ENCODE measurements around the gene SPEN. TPM values are rescaled to one million over a fixed set of nuclear protein-coding genes. Genes with fewer than 3 reads are reported as not detected.

The SPEN gene
- total RNA-seq, 2 experiments from 2014 or later: 60.8 to 63.1 TPM

DNA sequence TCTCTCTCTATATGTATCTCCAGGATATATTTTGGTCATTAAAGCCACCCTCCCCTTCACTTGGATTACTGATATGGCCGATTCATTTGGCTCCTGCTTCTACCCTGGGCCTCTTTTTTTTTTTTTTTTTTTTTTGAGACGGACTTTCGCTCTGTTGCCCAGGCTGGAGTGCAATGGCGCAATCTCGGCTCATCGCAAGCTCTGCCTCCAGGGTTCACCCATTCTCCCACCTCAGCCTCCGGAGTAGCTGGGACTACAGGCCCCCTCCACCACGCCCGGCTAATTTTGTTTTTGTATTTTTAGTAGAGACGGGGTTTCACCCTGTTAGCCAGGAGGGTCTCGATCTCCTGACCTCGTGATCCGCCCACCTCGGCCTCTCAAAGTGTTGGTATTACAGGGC is 18.6 kb upstream of the SPEN start:
- ChIA-PET CTCF (interaction anchor here (0.8 kb wide), 1 partner anchor 15 kb away, joined by 3 read pairs; no protein-coding TSS in a partner anchor), POLR2A (interaction anchor here (0.6 kb wide), 1 partner anchor 145 kb away, joined by 4 read pairs; no protein-coding TSS in a partner anchor)

DNA sequence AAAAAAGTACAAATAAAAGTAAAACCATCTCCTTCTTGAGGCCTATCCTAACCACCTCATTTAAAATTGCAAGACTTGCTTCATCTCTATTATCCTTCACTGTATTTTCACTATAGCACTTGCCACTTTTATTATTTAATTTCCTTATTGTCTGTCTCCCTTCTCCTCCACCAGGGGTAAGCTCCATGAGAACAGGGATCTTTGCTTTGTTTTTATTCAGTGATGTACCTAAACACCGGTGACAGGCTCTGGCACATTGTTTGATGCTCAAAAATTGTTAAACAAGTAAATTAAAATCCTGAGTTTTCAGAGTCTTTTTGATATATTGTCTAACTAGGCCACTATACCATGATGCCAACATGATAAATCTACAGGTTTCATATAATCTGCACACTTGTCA is 17.2 kb upstream of the SPEN start:
- POLR2A ChIA-PET: no interaction called here
- CTCF ChIA-PET: no interaction called here

DNA sequence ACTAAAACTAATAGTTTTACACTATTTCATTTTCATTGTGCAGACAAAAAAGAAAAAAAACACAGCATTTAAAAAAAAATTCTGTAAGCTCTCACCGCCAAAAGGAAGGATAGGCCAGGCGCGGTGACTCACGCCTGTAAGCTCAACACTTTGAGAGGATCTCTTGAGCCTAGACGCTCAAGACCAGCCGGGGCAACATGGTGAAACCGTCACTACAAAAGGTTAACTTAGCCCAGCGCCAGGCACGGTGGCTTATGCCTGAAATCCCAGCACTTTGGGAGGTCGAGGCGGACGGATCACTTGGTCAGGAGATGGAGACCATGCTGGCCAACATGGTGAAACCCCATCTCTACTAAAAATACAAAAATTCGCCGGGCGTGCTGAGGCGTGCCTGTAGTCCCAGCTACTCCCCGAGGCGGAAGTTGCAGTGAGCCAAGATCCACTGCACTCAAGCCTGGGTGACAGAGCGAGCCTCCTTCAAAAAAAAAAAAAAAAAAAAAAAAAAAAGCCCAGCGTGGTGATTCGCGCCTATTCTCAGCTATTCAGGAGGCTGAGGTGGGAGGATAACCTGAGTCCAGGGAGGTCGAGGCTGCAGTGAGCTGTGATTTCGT is 14.3 kb upstream of the SPEN start:
- POLR2A ChIA-PET: interaction anchor here (0.6 to 2.7 kb wide), 15 partner anchors 8 to 608 kb away, joined by 3 to 71 read pairs (median 6); partner anchors contain the start of genes SPEN and ZBTB17

DNA sequence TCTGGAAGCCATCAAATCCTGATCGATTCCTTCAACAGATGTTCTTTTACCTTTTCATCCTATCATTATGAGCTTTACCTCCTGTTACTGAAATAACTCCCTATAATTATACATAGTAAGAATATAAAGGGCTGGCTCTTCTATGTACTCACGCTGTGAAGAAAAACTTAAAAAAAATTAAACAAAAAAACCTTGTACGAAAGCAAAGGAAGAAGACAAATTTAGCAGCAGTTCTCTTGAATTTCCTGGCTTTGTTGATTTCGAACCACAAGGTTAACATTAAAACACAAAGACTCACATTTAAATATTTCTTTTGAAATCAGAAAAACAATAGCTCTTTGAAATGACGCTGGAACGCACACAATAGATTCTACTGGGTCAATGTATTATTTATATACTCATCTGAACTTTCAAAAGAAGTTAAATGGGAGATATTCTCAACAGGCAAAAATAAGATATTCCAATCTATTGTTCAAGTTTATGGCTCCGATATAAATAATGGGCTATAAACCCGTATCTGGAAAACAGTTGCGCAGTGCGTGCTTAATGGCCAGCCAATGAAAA is 13.6 kb upstream of the SPEN start:
- ChIA-PET POLR2A (interaction anchor here (0.6 to 2.7 kb wide), 18 partner anchors 8 to 607 kb away, joined by 3 to 71 read pairs (median 4); partner anchors contain the start of genes SPEN and ZBTB17), CTCF (interaction anchor here (0.9 to 2.1 kb wide), 6 partner anchors 9 to 143 kb away, joined by 3 to 15 read pairs (median 4); partner anchors contain the start of gene SPEN)

More for the DNA sequence above, 14.3 kb upstream of the SPEN start:
- CTCF ChIA-PET: interaction anchor here (0.6 to 2.1 kb wide), 10 partner anchors 9 to 222 kb away, joined by 3 to 15 read pairs (median 4); partner anchors contain the start of gene SPEN

DNA sequence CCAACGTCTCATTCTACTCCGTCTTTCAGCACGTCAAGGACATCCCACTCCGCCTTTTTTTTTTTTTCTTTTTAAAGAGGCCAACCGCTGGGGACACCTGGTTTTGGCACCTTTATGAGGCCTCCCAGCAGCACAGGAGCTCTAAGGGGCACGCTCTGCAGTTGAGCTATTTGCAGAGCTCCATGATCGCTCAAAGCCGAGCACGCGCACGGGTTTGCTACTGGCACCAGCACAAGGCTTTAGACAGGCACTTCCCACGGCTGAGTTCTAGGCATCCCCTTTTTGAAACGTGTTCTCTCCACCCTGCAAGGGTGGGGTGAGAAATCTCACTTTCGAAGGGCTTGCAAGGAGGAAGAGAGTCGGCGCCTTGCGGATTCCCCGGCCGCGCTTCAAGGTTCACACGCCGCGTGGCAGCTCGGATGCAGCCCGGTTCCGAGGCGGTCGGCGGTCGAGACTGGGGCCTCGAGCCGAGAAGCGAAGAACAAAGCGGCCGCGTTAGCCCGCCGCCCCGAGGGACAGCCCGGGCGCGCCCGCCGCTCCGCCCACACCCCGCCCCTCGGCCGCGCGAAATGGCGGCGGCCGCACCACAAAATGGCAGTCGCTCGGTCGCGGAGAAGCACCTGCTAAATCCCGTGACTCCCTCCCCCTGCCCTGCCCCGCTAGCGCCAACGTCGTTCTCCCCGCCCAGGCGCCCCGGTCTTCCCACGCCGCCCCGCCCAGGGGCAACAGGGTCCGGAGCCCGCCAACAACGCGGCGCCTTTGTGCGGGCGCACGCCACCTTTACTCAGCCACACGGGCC is 12.9 kb upstream of the SPEN start:
- ChIA-PET POLR2A (interaction anchor here (0.6 to 2.7 kb wide), 9 partner anchors 14 to 333 kb away, joined by 3 to 71 read pairs (median 5); partner anchors contain the start of genes SPEN and ZBTB17), CTCF (interaction anchor here (0.9 to 2.1 kb wide), 3 partner anchors 14 to 142 kb away, joined by 3 to 15 read pairs (median 4); no protein-coding TSS in a partner anchor)

DNA sequence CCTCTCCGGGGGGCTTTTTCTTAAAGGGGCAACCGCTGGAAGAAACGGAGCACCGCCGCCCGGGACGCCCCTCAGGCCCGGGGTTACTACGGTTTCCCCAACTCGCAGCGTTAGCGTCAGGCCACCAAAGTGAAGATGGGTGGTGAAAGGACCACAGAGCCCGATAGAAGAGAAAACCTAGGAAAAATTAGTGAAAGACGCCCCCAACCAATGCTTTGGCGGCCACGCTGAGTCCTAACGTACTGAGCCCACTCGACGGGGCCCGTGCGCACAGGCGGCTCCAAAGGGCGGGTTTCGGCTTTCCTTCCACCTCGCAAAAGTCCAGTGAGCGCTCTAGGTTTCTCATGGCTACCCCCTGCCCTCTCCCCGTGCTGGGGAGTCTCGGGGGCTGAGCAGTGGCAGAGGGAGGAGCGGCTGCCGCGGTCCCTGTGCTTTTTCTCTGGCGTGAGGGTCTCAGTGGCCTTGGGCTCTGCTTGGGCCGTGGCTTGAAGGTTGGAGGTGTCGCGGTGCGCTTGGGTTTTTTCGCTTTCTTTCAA is 12.2 kb upstream of the SPEN start:
- CTCF ChIA-PET: interaction anchor here (1.2 to 2.4 kb wide), 3 partner anchors 12 to 116 kb away, joined by 3 to 19 read pairs (median 15); partner anchors contain the start of gene SPEN
- POLR2A ChIA-PET: interaction anchor here (2.6 to 3.2 kb wide), 3 partner anchors 12 to 140 kb away, joined by 13 to 71 read pairs (median 20); partner anchors contain the start of genes SPEN and ZBTB17

DNA sequence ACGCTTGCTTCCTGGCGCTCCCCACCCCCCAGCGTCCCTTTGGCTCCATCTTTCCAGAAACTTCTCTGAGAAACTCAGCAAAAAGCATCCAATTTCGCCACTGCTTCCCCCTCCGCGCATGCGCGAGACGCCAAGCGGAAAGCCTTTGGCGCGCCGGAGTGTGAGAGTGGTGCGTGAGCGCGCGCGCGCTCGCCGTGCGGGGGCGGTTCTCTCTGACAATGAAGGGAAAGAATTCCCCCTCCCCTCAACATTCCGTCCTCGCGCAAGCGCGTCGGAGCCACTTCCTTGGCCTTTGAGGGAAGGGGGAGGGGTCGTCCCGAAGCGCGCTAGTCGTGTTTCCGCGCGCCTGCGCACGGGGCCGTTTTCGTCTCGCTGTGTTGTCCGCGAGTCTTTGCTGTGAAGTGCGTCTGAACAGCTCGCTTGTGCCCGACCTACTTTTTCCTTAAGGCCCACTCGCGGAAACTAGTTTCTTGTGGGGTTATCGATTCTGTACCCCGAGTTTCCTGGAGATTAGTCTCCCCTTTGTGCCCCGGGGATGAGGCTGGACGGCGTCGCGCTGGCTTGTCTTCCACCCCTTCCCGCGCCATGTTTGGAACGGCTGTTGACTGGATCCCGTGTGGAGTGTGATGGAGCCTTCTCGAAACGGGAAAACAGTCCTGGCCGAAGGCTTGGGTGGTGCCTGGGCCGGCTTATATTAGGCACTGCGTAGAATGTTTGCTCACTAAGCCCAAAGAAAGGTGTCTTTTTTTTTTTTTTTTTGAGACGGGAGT is 11.6 kb upstream of the SPEN start:
- ChIA-PET POLR2A (interaction anchor here (1.9 to 3.2 kb wide), 2 partner anchors 11 to 13 kb away, joined by 6 to 20 read pairs; partner anchors contain the start of gene SPEN), CTCF (interaction anchor here (1.2 to 2.4 kb wide), 3 partner anchors 12 to 115 kb away, joined by 3 to 19 read pairs (median 6); partner anchors contain the start of gene SPEN)

DNA sequence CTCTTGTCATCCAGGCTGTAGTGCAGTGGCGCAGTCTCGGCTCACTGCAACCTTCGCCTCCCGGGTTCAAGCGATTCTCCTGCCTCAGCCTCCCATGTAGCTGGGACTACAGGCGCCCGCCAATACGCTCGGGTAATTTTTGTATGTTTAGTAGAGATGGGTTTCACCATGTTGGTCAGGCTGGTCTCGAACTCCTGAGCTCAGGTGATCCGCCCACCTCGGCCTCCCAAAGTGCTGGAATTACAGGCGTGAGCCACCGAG is 11.1 kb upstream of the SPEN start:
- POLR2A ChIA-PET: interaction anchor here (1.9 to 3.2 kb wide), 2 partner anchors 11 to 13 kb away, joined by 6 to 20 read pairs; partner anchors contain the start of gene SPEN
- CTCF ChIA-PET: interaction anchor here (1.2 to 2.4 kb wide), 3 partner anchors 11 to 115 kb away, joined by 3 to 19 read pairs (median 6); partner anchors contain the start of gene SPEN

DNA sequence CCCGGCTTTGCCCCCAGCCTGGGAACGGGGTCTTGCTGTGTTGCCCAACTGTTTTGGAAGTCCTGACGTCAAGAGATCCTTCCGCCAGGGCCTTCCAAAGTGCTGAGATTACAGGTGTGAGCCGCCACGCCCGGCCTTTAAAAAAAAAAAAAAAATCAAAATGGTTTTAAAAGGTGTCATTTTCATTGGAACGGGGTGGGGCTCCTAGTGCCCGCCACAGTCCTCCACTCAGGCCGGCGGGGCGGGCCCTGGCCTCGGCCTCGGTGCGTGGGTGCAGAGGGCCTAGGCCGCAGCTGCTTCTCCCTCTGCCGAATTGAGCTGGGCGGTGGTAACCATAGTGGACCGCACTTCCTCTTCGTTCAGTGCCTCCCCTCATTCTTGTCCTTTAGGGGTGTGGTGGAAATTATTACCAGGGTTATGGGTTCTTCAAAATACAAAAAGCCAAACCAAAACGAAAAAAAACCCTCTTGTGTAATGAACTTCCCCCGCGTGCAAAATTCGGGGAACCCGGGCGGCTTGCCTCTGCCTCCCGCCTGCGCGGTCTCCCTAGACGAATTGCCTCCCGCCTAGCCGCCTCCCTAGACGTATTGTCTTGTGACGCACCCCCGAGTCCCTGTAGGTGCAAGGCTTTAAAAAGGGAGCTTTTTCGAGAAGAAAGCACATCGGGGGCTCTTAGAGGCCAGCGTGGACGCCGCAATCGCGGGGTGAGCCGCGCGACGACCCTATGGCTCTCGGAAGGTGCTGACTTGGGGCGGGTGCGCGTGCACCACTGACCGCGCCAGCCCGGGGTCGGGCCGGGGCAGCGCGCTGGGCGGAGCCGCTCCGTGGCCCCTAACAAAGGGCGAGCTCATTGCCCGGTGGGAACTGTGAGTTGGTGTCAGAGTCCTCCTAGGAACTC is 10.5 kb upstream of the SPEN start:
- ChIA-PET CTCF (interaction anchor here (0.6 to 2.4 kb wide), 6 partner anchors 11 to 114 kb away, joined by 3 to 19 read pairs (median 4); partner anchors contain the start of gene SPEN), POLR2A (interaction anchor here (0.5 to 3.2 kb wide), 3 partner anchors 10 to 138 kb away, joined by 3 to 20 read pairs (median 6); partner anchors contain the start of gene SPEN)

DNA sequence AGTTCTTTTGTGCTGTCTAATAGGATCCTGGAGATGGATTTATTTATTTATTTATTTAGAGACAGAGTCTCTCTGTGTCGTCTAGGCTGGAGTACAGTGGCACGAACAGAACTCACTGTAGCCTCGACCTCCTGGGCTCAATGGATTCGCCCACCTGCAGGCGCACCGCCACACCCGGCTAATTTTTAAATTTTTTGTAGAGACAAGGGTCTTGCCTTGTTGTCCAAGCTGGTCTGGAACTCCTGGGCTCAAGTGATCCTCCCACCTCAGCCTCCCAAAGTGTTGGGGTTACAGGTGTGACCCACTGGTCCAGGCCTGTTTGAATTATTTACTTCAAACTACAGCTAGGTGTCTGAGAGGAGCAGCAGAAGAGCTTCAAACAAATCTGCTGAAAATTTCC is 9.6 kb upstream of the SPEN start:
- POLR2A ChIA-PET: interaction anchor here (3.2 kb wide), 1 partner anchor 9 kb away, joined by 20 read pairs; the partner anchor contains the start of gene SPEN
- CTCF ChIA-PET: interaction anchor here (0.6 to 2.4 kb wide), 4 partner anchors 9 to 400 kb away, joined by 3 to 19 read pairs (median 6); partner anchors contain the start of gene SPEN

DNA sequence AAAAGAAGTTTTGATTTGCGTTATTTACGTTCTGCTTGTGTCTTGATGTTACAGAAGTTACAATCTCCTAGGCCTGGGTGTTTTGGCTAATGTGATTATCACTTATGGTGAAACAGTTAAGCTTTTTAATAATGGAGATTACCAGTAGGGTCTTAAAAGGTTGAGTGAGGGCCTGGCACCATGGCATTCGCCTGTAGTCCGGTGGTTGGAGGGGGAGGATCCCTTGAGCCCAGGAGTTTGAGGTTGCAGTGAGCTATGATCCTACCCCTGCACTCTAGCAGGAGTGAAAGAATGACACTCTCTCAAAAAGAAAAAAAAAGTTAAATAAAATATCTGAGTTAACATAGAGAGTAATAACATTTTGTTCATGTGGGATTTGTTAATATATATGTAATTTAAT is 8.8 kb upstream of the SPEN start:
- CTCF ChIA-PET: interaction anchor here (0.6 to 1.3 kb wide), 2 partner anchors 8 to 173 kb away, joined by 3 to 6 read pairs; no protein-coding TSS in a partner anchor
- POLR2A ChIA-PET: interaction anchor here (3.2 kb wide), 1 partner anchor 8 kb away, joined by 20 read pairs; the partner anchor contains the start of gene SPEN

DNA sequence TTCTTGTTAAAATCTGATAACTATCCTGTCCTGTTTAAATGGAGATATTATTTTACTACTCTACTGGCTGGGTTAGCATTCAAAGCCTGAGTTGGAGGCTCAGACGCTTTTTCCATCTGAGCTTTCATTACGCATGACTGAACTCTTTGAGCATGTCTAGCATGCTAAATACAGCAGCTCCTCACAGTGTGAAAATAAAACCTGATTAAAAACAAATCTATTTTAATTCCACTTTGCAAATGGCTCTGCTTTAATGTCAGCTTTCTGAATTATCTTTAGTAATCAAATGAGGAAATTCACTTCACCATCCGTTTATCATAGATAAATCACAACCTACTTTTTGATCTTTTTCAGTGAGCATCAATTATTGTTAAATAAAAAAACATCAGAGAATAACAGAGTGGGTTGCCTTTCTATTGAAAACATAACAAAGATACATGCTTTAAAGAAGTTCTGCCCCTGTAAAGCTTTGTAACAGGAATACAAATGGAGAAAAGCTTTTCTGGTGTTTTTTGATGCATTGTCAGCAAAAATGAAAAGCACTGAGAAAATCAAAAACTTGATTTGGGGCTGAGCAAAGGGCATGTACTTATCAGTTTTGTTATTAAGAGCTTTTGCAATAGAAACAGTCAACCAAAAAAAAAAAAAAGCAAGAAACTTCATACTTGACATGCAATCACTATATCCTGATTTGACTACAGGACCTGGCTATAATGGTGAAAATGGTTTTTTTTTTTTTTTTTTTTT is 3.5 kb upstream of the SPEN start:
- POLR2A ChIA-PET: interaction anchor here (0.7 kb wide), 1 partner anchor 76 kb away, joined by 10 read pairs; no protein-coding TSS in a partner anchor
- CTCF ChIA-PET: interaction anchor here (0.8 to 1.3 kb wide), 2 partner anchors 15 to 28 kb away, joined by 3 to 4 read pairs; no protein-coding TSS in a partner anchor

DNA sequence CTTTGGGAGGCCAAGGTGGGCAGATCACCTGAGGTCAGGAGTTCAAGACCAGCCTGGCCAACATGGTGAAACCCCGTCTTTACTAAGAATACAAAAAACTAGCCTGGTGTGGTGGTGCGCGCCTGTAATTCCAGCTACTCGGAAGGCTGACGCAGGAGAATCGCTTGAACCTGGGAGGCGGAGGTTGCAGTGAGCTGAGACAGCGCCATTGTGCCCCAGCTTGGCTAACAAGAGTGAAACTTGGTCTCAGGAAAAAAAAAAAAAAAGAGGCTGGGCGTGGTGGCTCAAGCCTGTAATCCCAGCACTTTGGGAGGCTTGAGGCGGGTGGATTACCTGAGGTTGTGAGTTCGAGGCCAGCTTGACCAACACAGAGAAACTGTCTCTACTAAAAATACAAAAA is 1.5 kb upstream of the SPEN start:
- ChIA-PET CTCF (interaction anchor here (1.0 to 4.5 kb wide), 2 partner anchors 9 to 30 kb away, joined by 6 to 19 read pairs; no protein-coding TSS in a partner anchor), POLR2A (interaction anchor here (0.6 to 5.1 kb wide), 3 partner anchors 9 to 22 kb away, joined by 3 to 71 read pairs (median 20); no protein-coding TSS in a partner anchor)

DNA sequence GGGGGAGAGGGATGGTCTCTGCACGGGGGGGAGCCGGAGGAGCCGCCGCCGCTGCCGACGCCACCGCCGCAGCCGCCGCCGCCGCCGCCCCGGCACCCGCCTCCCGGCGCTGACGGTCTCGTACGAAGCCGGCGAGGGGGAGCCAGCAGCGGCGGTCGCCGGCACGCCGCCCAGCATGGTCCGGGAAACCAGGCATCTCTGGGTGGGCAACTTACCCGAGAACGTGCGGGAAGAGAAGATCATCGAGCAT is 311 bp downstream of the SPEN start:
- POLR2A ChIA-PET: interaction anchor here (1.1 to 5.1 kb wide), 5 partner anchors 11 to 118 kb away, joined by 5 to 71 read pairs (median 16); no protein-coding TSS in a partner anchor
- CTCF ChIA-PET: interaction anchor here (0.9 to 4.5 kb wide), 5 partner anchors 11 to 118 kb away, joined by 3 to 19 read pairs (median 5); no protein-coding TSS in a partner anchor

DNA sequence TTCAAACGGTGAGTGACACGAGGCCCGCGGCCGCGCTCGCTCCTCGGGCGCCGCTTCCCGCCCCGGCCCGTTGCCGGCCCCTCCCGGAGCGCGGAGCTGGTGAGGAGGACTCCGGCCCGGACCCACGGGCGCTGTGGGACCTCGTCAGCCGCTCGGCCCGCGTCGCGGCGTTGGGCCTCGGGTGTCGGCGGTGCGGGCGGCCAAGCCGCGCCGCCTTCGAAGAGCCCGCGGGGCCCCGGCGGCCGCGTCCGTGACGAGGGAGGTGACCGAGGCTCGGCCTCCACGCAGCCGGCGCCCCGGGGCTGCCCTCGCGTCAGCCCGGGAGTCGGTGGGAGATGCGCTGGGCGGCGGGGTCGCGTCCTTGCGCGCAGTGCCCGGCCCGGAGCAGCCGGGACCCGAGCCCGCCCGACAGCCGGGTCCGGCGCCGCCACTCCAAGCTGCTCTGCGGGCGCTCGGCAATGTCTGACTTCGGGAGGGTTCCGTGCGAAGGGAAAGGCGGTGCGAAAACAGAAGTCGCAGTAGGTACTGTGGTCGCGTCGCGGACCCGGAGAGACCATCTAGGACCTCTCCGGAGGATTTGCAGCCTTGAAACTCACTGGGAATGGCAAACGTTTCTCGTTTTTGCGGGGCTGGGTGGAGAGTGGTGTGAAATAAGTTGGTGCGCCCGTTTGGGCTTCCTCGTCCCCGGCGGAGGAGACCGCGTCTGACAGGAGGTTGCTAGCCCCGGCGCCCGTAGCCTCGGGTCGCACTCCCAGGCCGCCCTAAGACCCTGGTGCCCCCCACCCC is 829 bp downstream of the SPEN start:
- ChIA-PET POLR2A (interaction anchor here (0.6 to 5.1 kb wide), 8 partner anchors 11 to 127 kb away, joined by 3 to 71 read pairs (median 8); no protein-coding TSS in a partner anchor), CTCF (interaction anchor here (1.1 to 4.5 kb wide), 4 partner anchors 12 to 118 kb away, joined by 3 to 19 read pairs (median 10); no protein-coding TSS in a partner anchor)

Measured in activated CD8-positive, alpha-beta memory T cell treated with anti-CD3 and anti-CD28 coated beads for 36 hours (primary cell).